Hepatocyte (in vitro differentiated cells): ENCODE results near the gene GPANK1. TPM values are rescaled to one million over a fixed set of nuclear protein-coding genes. Genes with fewer than 3 reads are reported as not detected.

ENCODE experiments used
- DNase-seq: peaks from one replicate; pipeline ENCODE4 v3.0.0-alpha.2; 2016; ENCODE audit warnings: low spot score
- H2AFZ ChIP-seq: fragments of 200-600 bp; sonication (generic); 2 replicates; pipeline ENCODE4 v1.6.0; 2016; ENCODE audit warnings: antibody characterized with exemption, mild to moderate bottlenecking
- H3K27ac ChIP-seq: fragments of 200-600 bp; sonication (generic); 2 replicates; pipeline ENCODE4 v1.5.1; 2016; ENCODE audit warnings: mild to moderate bottlenecking
- H3K27me3 ChIP-seq: fragments of 200-600 bp; sonication (generic); 2 replicates; pipeline ENCODE4 v1.6.1; 2016
- H3K36me3 ChIP-seq: fragments of 200-600 bp; sonication (generic); replicated peaks from 2 replicates; pipeline ENCODE4 v1.5.1; 2016; ENCODE audit warnings: low read depth; ENCODE audit not compliant: insufficient read depth
- H3K4me1 ChIP-seq: fragments of 200-600 bp; sonication (generic); 2 replicates; pipeline ENCODE4 v1.5.1; 2016; ENCODE audit warnings: mild to moderate bottlenecking, moderate library complexity; ENCODE audit not compliant: insufficient read depth
- H3K4me2 ChIP-seq: fragments of 200-600 bp; sonication (generic); 2 replicates; pipeline ENCODE4 v1.6.0; 2016
- H3K4me3 ChIP-seq: fragments of 200-600 bp; sonication (generic); 2 replicates; pipeline ENCODE4 v1.5.1; 2016; ENCODE audit warnings: mild to moderate bottlenecking
- H3K79me2 ChIP-seq: fragments of 200-600 bp; sonication (generic); 2 replicates; pipeline ENCODE4 v1.6.0; 2017; ENCODE audit warnings: mild to moderate bottlenecking
- H3K9me2 ChIP-seq: fragments of 200-600 bp; sonication (generic); replicated peaks from 2 replicates; pipeline ENCODE4 v1.6.0; 2017; ENCODE audit warnings: mild to moderate bottlenecking; ENCODE audit not compliant: insufficient read depth
- H3K9me3 ChIP-seq: fragments of 200-600 bp; sonication (generic); 2 replicates; pipeline ENCODE4 v1.5.1; 2016; ENCODE audit warnings: low read depth, mild to moderate bottlenecking
- H4K20me1 ChIP-seq: fragments of 200-600 bp; sonication (generic); 2 replicates; pipeline ENCODE4 v1.6.0; 2016; ENCODE audit warnings: mild to moderate bottlenecking; ENCODE audit not compliant: insufficient read depth, poor library complexity, severe bottlenecking
- CTCF ChIP-seq: fragments of 200-600 bp; sonication (generic); IDR thresholded peaks from 2 replicates; pipeline ENCODE4 v1.5.1; 2016; ENCODE audit warnings: antibody characterized with exemption, mild to moderate bottlenecking; ENCODE audit not compliant: poor library complexity
- EZH2 ChIP-seq: fragments of 200-600 bp; sonication (generic); IDR thresholded peaks from 2 replicates; pipeline ENCODE4 v1.6.1; 2016; ENCODE audit warnings: antibody characterized with exemption, mild to moderate bottlenecking, borderline replicate concordance
- EZH2phosphoT487 ChIP-seq: fragments of 200-600 bp; sonication (generic); IDR thresholded peaks from one replicate; pipeline ENCODE4 v1.6.1; 2018; ENCODE audit warnings: antibody characterized with exemption, mild to moderate bottlenecking, low read depth, moderate library complexity; ENCODE audit not compliant: unreplicated experiment, severe bottlenecking
- WGBS: methylation state at CpG from one replicate; pipeline ENCODE4 v1.1.6; 2016; ENCODE audit warnings: low lambda C conversion rate; ENCODE audit errors: missing lambda C conversion rate; 5-methylcytosine and 5-hydroxymethylcytosine counted together
- polyA plus RNA-seq: library from polyadenylated mRNA; unstranded; fragments of >200 nt; fragmentation: Nextera tagmentation; extraction: Ambion mirVana; gene quantifications from 2 replicates; pipeline ENCODE4 v1.2.1, GENCODE V29; 2016
- total RNA-seq: library from RNA; depleted of rRNA; stranded (reverse); fragments of >200 nt; gene quantifications from 2 replicates; pipeline ENCODE4 v1.2.3, GENCODE V29; 2014

Gene GPANK1
- total RNA-seq = 11.5 and 18.1 TPM in 2 replicates
- polyA plus RNA-seq = 18.5 and 23.8 TPM in 2 replicates

GRCh38 chr6:31664790-31665500, at the start of gene GPANK1:
Gene GPANK1, minus strand, starts transcription at chr6:31664997. Its CDS starts 519 bp downstream, at chr6:31664478.
- Histone ChIP-seq H3K27me3 (no peaks in the 10 kb centered on the region), H3K36me3 (no peaks in the 10 kb centered on the region), H3K4me2 (peak within 1 kb of the TSS; percentile 81), H4K20me1 (no peaks in the 10 kb centered on the region), H3K4me3 (peak within 1 kb of the TSS; percentile 47), H3K4me1 (peaks cover 19% of the 10 kb centered on the region), H3K79me2 (peaks cover 68% of the 10 kb centered on the region), H2AFZ (peak within 1 kb of the TSS; percentile 60), H3K9me3 (no peaks in the 10 kb centered on the region), H3K27ac (peak within 1 kb of the TSS; percentile 93), H3K9me2 (no peaks in the 10 kb centered on the region)
- no peak for TF ChIP-seq CTCF
- TF ChIP-seq EZH2 = no peak
- TF ChIP-seq EZH2phosphoT487 = no peak
- peak; percentile 95 for DNase-seq
- WGBS = under 1% methylated on average over 39 of the region's 39 CpGs

GRCh38 chr6:31713991-31714684, 49.3 kb upstream of the GPANK1 start:
- peak overlapping the region; percentile 60 for H3K4me2 ChIP-seq
- peak overlapping the region; percentile 55 for H2AFZ ChIP-seq
- no peaks in the 10 kb centered on the region for H3K36me3 ChIP-seq
- H3K79me2 ChIP-seq = no peaks in the 10 kb centered on the region
- 26% methylated on average over 4 of the region's 5 CpGs for WGBS
- no peaks in the 10 kb centered on the region for H3K27me3 ChIP-seq
- H3K4me3 ChIP-seq = no peak overlapping the region
- no peaks in the 10 kb centered on the region for H3K9me2 ChIP-seq
- TF ChIP-seq EZH2 = no peak
- no peak for TF ChIP-seq CTCF
- no peak for TF ChIP-seq EZH2phosphoT487
- peak overlapping the region; percentile 90 for H3K27ac ChIP-seq
- H4K20me1 ChIP-seq = no peaks in the 10 kb centered on the region
- H3K9me3 ChIP-seq = no peaks in the 10 kb centered on the region
- H3K4me1 ChIP-seq = peaks cover 25% of the 10 kb centered on the region
- DNase-seq = peak; percentile 50

GRCh38 chr6:31713465-31713864, 48.7 kb upstream of the GPANK1 start:
- peak overlapping the region; percentile 55 for H2AFZ ChIP-seq
- no peaks in the 10 kb centered on the region for H3K36me3 ChIP-seq
- WGBS = 59% methylated on average over 4 of the region's 4 CpGs
- no peaks in the 10 kb centered on the region for H3K27me3 ChIP-seq
- H3K9me2 ChIP-seq = no peaks in the 10 kb centered on the region
- no peaks in the 10 kb centered on the region for H4K20me1 ChIP-seq
- H3K27ac ChIP-seq = peak overlapping the region; percentile 90
- H3K4me2 ChIP-seq = peak overlapping the region; percentile 60
- no peaks in the 10 kb centered on the region for H3K9me3 ChIP-seq
- no peak for DNase-seq
- TF ChIP-seq EZH2 = no peak
- no peak for TF ChIP-seq CTCF
- H3K79me2 ChIP-seq = no peaks in the 10 kb centered on the region
- H3K4me1 ChIP-seq = peaks cover 25% of the 10 kb centered on the region
- no peak overlapping the region for H3K4me3 ChIP-seq
